ENCODE measurements around the gene SERPINE3.

DNA sequence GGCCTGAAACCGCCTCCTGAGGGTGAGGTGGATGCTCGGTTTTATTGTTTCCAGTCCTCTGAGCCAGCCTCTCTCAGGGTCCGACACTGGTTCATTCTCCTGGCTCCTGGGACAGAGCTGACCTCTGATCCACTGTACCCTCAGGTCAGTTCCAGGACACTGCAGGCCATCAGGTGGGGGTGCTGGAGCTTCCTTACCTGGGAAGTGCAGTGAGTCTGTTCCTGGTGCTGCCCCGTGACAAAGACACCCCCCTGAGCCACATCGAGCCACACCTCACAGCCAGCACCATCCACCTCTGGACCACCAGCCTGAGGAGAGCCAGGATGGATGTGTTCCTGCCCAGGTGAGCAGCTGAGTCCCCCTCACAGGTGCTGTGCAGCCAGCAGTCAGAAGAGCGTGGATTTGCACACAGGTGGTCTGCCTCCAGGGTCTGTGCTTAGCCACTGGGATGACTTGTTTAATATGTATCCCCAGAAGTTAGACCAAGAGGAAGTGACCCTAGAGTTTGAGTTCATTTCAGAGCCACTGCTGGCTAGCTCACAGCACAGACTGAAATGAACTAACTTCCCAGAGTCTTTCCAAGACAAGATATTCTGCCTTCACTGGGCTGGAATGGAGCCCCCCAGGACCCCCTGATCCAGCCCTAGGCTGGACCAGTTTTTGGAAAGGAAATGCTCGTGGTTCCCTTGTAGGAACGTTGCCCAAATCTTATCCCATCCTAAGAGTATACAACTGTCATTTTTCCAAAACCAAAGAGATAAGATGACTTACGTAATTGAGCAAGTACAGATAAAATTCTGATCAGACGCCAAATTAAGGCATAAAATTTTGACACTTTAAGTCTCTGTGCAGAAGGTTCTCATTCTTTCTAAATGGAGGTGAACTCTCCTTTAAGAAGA is 8.8 kb downstream of the SERPINE3 start:
- TF ChIP-seq, protein P1, sequence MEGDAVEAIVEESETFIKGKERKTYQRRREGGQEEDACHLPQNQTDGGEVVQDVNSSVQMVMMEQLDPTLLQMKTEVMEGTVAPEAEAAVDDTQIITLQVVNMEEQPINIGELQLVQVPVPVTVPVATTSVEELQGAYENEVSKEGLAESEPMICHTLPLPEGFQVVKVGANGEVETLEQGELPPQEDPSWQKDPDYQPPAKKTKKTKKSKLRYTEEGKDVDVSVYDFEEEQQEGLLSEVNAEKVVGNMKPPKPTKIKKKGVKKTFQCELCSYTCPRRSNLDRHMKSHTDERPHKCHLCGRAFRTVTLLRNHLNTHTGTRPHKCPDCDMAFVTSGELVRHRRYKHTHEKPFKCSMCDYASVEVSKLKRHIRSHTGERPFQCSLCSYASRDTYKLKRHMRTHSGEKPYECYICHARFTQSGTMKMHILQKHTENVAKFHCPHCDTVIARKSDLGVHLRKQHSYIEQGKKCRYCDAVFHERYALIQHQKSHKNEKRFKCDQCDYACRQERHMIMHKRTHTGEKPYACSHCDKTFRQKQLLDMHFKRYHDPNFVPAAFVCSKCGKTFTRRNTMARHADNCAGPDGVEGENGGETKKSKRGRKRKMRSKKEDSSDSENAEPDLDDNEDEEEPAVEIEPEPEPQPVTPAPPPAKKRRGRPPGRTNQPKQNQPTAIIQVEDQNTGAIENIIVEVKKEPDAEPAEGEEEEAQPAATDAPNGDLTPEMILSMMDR (conservative IDR thresholded peaks at IDR 0.05; ENCODE audit: low read length): no peak
- no peak for TF ChIP-seq EZH2phosphoT487 (IDR thresholded peaks at IDR 0.05; ENCODE audit: borderline replicate concordance, low read depth, low read length)
